GM18519 (cell line): ENCODE measurements around the gene VEGFB.

Experiments
- ATAC-seq: cut with Tn5 transposase; IDR thresholded peaks from one replicate; pipeline ENCODE4 v1.9.1; 2021; ENCODE audit warnings: mild to moderate bottlenecking, moderate library complexity; ENCODE audit not compliant: unreplicated experiment, low FRiP score

VEGFB gene, protein sequence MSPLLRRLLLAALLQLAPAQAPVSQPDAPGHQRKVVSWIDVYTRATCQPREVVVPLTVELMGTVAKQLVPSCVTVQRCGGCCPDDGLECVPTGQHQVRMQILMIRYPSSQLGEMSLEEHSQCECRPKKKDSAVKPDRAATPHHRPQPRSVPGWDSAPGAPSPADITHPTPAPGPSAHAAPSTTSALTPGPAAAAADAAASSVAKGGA

DNA sequence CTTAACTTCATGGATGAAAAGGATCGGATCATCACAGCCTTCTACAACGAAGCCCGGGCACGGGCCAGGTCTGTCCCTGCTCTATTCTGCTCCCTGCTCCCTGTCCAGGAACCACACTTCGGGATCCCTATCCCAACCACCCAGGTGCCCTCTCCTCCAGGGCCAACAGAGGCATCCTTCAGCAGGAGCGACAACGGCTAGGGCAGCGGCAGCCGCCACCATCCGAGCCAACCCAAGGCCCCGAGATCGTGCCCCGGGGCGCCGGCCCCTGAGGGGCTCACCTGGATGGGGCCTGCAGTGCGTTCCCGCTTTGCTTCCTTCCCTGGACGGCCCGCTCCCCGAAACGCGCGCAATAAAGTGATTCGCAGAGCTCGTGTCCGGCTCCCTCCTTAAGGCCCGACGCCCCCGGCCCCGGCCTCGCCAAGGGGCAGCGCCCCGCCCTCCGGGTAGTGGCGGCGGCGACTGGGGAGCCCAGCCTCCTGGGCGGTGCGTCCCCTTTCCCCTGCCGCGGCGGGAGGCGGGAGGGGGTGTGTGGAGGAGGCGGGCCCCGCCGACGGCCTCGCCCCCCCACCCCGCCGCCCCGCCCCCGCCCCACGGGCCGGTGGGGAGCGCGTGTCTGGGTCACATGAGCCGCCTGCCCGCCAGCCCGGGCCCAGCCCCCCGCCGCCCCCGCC, at the start of gene VEGFB:
Gene VEGFB (plus strand): TSS at position 672 of the 674 bp plus-strand sequence. CDS start 250 bp downstream, outside the sequence.
- ATAC-seq, result no peak

DNA sequence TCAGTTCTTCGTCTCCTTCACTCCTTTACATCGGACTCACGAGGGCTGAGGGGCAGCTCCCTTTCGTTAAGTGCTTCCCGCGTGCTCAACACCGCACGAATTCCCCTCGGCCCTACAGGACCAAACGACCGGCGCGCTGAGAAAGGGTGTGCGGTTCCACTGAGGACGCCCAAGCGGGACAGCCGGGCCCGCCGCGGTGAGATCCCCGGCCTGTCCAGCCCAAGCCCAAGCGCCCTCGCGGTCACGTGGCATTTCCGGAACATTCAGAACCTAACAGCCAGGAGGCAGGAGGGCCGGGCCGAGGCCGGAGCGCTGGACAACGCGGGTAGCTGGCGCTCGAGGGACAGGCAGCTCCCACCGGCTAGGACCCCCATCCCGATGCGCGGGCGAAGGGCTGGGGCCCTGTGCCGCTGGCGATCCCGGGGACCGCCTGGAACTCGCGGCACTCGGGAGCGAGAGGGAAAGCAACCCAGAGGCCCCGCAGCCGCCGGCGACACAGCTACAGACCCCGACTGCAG, 49.1 kb upstream of the VEGFB start:
- ATAC-seq, result peak; percentile 9

DNA sequence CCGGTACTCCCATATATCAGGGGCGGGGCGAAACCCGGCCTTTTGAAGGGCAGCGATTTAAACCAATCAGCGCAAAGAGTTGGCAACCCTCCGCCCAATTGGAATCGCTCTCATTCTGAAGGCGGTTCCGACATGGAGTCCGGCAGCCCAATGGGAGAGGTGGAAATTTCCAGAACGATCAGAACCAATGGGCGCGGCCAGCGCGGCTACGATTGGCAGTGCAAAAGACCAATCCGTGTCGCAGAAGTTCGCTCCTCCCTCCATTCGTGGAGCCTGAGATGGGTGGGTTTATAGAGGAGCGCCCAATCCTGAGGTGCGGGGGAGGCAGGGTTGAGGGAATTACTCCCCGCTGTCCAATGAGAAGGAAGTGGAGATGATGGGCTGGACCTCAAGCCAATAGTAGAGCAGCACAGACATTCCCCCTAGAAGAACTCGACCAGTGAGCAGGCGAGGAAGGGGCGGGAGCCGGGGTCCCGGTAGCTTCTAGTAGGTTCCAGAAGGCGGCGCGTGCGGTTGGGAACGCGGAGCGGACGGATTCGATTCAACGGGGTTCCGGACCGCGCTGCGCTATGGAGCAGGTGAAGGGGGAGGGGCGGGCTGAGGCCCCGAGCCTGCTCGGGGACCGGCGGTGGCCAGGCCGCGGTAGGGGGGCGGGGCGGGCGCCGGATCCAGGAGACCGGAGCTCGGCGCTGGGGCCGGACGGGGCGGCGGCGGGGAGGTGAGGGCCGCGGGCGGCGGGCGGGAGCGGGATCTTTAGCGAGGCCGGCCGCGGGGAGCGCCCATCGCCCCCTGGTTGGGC, 48.5 kb upstream of the VEGFB start, which contains the start of gene STIP1:
Gene STIP1 (plus strand): TSS at position 479 of the 799 bp plus-strand sequence. CDS start 91 bp downstream, at position 570.
- ATAC-seq, result peak; percentile 79

DNA sequence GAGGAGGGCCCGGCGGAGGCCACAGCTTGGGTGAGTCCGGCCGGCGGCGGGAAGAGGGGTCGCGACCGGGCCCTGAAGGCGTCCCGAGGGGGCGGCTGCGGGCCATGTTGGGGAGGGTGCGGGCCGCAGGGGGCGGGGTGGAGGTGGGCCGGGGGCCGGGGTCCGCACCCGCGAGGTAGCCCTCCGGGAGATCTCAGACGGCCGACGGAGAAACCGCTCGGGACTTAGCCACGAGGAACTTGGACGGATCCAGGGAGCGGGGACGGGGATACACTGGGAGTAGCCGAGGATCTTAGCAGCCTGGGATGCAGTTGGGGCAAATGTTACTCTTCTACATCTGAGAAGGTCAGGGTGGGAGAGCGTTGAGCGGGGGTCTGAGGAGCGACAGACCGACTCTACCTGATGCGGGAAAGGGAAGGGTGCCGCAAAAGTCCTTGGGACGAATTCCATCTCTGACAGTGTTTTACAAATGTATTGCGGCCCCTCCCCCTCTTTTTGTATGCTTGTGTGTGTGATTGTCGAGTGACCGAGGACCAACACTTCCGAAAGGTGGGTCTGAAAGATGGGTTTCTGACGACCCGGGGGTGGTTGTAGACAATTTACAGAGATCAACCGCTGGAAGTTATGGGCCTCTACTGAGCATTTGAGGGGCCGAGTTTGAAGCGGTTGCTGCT, 47.8 kb upstream of the VEGFB start:
- ATAC-seq, result peak; percentile 2

DNA sequence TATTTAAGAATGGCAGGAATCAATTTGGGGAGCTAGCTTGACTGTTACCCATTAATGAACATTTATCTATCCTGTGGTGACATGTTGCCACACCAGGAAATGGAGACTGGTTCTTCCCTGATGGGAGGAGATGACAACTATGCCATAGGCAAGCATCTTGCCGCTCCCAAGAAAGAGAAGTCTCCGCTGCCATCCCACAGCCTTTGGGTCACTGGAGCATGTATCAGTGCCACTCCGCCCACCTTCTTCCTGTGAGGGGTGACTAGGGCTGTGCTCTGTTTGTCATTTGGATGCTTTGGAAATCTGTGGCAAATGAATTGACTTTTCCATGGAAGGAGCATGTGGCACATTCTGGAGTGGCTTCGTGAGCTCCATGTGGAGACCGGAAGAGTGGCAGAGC, 42.0 kb upstream of the VEGFB start:
- ATAC-seq, result no peak

DNA sequence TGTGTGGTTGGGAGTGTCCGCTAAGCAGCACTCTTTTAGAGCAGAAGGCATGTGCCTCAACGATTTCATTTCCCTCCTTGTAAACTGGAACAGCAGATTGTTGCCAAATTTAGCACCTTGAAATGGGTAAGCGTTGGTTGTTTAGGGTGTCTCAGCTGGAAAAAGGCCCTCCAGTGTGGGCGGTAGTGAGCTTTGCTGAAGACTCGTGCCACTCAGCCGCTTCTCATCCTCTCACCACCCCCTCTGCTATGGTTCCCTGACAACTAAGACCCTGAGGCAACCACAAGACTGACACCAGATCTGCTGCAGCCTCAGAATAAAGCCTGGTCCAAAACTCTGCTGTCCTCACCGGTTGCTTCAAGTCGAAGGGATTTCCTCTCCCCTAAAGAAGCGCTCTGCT, 37.8 kb upstream of the VEGFB start:
- ATAC-seq, result no peak

DNA sequence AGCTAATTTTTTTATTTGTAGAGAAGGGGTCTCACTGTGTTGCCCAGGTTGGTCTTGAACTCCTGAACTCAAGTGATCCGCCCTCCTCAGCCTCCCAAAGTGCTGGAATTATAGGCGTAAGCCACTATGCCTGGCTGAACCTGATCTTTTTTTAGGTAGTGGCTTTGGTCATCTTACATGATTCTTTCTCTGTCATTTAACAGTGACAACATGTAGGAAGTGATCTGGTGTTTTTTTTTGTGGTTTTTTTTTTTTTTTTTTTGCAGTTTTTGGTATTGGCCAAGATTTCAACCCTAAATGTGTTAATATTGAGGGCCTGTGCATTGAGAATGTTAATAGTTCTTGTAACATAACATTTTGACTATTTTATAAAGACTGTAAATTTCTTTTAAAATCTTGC, 35.9 kb upstream of the VEGFB start:
- ATAC-seq, result no peak

DNA sequence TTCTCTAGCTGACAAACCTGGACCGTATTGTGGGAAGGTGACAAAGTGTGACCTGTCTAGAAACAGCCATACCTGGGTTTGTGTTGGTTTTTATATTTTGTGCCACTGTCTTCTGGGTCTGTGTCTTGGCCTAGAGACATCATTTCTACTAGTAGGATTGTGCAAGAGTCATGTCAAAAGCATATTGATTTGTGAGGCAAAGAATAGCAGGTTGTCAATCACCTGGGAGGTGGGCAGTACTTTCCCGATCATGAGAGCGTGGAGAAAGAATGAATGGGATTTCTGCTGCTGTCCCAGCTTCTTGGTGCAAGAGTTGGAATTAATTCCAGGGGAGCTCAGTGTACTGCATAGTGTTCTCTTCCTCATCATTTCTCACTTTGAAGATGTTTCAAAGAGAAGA, 32.8 kb upstream of the VEGFB start:
- no peak for ATAC-seq

DNA sequence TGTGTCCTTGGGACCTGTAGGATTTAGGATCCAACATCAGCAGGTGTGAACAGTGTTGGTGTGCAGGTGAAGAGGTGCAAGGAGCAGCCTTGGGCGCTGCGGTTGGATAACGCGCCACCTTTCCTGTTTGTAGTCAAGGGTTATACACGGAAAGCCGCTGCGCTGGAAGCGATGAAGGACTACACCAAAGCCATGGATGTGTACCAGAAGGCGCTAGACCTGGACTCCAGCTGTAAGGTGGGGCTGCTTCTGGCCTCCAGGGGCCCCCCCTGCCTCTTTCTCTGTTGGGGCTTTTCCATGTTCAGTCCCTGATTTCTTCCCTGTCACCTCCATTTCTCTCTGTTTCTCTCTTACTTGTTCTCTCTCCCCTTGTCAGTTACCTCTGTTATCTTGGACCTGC, 31.4 kb upstream of the VEGFB start:
- no peak for ATAC-seq

DNA sequence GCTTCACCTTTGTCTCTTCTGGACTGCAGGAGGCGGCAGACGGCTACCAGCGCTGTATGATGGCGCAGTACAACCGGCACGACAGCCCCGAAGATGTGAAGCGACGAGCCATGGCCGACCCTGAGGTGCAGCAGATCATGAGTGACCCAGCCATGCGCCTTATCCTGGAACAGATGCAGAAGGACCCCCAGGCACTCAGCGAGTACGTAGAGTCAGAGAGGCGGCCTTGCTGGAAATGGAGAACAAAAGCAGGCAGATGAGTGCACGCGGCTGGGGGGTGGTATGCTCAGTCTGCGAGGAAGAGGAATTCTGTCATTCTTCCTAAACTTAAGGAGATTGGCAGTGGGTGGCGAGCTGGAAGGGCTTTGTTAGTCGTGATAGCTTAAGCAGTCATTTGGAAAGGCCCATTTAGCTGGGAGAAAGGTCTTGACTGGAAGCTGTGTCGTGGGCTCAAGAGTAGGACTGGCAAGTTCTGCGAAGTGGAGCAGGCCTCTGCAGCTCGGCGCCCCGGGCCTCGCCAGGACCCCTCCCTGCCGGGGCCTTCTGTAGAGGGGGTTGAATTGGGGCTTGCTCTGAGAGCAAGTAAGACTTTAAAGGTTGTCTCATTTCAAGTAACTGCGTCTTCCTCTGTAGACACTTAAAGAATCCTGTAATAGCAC, 30.8 kb upstream of the VEGFB start:
- no peak for ATAC-seq

DNA sequence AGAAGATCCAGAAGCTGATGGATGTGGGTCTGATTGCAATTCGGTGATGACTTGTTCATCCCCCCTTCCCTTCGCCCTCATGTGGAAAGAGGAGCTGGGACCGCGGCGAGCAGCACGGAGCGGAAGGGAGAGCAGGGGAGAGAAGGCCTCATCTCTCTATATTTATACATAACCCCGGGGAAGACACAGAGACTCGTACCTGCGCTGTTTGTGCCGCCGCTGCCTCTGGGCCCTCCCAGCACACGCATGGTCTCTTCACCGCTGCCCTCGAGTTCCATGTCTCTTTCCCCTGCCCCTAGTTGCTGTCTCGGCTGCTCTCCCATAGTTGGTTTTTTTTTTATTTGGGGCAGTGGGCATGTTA, 30.3 kb upstream of the VEGFB start:
- ATAC-seq, result no peak

DNA sequence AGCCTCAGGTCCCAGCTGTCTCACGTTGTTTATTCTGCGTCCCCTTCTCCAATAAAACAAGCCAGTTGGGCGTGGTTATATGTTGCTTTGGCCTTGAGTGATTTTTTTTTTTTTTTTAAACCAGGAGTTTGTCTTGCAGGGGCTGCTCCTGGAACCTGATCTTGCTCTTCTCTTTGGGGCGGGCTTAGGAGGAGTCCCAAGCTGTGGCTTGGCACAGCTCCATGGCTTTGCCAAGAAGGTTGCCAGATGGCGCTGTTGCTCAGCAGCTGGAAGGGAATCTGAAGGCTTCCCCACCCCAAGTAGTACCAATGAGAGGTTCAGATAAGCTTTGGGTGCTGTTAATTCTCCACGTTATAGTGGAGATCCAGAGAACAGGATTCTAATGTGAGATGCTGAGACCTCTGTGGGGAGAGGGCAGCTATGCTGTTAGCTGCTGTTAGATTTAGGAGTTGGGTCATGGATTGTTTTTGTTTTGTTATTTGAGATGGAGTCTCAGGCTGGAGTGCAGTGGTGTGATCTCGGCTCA, 29.9 kb upstream of the VEGFB start:
- ATAC-seq, result no peak

DNA sequence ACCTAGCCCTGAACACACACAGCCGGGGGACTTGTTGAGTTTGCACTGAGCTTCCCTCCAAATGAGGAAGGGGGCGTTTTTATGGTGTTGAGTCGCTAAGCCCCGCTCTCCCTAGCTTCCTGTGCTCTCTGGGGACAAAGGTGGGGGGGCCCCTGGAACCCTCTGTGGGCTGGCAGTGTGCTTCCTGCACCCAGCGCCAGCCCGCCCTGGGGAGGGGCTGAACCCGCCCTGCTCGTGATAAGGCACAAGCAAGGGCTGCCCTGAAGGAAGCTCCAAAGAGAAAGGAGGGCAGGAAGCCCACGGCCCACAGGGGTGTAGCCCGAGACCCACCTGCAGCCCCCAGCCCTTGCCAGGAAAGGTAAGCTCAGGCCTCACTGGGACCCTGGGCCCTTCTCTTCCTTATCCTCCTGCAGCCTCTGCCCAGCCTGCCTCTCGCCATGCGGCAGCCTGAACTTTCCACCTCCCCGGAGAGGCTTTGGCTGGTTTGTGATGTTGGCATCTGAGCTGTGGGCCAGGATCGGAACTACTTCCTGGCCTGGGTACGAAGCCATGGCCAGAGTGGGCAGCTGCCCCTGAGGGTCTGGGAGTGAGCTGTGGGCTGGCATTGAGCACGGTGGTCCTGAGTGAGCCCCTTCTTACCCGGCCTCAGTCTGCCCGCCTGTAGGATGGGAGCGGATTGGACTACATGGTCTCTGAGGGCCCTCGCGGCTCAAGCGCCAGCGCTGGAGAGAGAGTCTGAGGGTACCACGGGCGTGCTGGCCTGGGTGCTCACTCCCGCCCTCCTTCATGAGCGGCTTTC, 27.7 kb upstream of the VEGFB start, which contains the start of gene FERMT3:
Gene FERMT3 (plus strand): TSS at position 265 of the 799 bp plus-strand sequence. CDS start 644 bp downstream, outside the sequence.
- ATAC-seq, result no peak

DNA sequence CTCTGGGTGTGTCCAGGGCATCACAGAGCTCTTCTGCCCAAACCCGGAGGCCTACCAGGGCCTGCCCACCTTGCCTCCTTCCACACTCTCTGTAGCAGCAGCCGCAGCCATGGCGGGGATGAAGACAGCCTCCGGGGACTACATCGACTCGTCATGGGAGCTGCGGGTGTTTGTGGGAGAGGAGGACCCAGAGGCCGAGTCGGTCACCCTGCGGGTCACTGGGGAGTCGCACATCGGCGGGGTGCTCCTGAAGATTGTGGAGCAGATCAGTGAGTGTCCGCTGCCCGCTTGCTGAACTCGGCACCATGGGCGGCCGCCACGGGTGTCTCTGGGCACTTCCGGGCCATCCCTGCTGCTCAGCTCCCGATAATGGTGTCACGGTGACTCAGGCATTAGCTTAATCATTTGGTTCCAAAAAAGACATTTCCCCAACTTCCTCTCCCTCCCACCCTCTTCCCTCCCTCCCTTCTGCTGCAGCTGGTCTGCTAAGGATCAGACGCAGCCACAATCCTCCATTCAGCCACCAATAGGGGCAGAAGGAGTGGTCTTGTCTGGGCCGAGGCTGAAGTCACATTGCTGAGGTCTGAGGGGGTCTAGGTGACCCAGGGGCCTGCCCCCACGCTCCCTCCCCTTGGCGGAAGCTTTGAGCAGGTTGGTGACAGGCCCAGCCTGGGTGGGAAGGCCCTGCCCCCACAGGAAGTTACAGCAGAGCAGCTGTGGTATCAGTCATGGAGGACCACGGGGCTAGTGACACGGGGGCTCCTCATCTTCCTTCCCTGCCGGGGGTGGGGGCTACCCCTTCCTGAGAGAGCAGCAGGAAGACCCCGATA, 26.9 kb upstream of the VEGFB start:
- no peak for ATAC-seq

DNA sequence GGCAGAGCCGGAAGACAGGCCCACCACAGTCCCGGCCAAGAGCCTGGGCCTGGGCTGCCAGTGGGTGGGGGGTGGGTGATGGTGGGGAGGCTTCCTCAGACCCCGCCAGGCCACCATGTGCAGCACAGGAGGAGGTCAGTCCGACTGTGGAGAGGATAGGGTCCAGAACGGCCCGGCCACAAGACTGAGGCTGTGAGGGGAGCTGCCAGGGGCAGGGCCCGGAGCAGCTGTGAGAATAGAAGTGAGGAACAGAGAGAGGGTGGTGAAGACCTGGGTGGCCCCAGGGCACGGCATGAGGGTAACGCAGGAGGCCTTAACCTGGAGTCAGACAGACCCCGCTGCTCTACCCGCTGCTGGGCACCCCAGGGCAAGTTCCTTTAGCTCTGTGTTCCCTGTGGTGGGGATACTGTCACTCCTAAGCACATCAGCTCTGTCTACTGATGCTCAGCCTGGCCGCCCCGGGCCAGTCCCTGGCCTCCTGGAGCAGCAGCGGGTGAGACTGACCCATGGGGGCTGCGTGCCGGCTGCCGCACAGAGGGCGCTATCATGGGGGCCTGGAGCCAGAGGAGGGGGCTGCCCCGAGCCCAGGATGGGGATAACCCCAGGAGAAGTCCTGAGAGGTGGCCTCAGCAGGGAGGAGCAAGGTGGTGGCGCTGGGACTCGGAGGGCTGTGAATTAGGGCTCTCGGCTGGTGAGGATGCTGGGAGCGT, 26.1 kb upstream of the VEGFB start:
- ATAC-seq, result no peak

DNA sequence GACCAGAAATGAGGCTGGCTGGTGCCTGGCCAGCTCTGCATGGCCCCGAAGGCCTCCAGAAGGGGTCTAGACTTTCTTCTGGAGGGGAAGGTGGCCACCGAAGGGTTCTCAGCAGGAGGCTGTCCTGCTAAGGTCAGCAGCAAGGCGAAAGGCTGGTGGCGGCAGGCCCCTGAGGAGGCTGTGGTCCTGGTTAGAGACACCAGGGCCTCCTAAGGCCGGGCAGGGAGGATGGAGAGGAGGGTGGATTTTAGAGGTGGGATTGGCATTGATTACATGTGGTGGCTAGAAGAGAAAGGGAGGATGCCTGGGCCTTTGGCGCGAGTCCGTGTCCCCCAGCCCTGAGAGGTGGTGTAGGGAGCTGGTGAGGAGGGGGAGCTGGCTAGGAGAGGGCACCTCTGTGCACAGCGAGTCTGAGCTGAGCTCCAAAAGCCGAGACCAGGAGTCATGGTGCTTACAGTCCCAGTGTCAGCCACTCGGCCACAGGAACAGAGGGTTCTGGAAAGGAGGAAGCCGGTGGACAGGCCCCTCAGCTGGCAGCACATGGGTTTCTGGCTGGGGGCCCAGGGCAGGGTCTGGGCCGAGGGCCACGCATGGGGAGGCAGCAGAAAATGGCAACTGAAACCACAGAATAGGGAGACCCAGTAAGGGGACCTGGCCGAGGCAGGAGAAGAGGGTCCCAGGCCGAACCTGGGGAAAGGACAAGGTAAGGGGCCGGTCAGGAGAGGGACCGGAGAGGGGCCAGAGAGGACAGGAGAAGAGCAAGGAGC, 25.4 kb upstream of the VEGFB start:
- ATAC-seq, result no peak

DNA sequence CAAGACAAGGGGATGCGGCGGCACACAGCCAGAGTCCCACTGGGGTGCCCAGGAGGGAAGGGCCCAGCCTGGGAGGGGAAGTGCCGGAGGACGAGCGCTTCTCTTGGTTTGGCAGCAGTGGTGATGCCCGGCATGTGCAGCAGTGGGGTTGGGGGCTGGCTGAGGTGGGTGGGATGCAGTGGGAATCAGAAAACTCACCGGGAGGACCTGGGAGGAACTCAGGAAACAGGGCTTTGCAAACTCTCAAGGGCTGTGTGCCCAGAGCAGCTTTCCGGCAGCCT, 24.9 kb upstream of the VEGFB start:
- no peak for ATAC-seq
